DOHH2 (cell line): ENCODE measurements around the gene RBBP8.

Source experiments
- CTCF ChIP-seq: fragments of 200-600 bp; sonication (generic); IDR thresholded peaks from one replicate; pipeline ENCODE4 v1.5.1; 2014; ENCODE audit warnings: antibody characterized with exemption, mild to moderate bottlenecking, low read depth, low read length; ENCODE audit not compliant: poor library complexity, severe bottlenecking
- EZH2phosphoT487 ChIP-seq: fragments of 200-600 bp; sonication (generic); IDR thresholded peaks from 2 replicates; pipeline ENCODE4 v1.6.1; 2017; ENCODE audit warnings: borderline replicate concordance, mild to moderate bottlenecking, antibody characterized with exemption, low read length, moderate library complexity, mixed read lengths

- no peak for TF ChIP-seq CTCF
- TF ChIP-seq EZH2phosphoT487 = no peak
Measured at GRCh38 chr18:23049698-23050373, 116.7 kb downstream of the RBBP8 start.
